Cortex of kidney (tissue), 1 donor: ENCODE measurements around the gene DDAH2.

Source experiments
- DNase-seq: peaks from one replicate; lab custom pipeline; 2025; lab: John Stamatoyannopoulos, UW

Gene DDAH2

DNA sequence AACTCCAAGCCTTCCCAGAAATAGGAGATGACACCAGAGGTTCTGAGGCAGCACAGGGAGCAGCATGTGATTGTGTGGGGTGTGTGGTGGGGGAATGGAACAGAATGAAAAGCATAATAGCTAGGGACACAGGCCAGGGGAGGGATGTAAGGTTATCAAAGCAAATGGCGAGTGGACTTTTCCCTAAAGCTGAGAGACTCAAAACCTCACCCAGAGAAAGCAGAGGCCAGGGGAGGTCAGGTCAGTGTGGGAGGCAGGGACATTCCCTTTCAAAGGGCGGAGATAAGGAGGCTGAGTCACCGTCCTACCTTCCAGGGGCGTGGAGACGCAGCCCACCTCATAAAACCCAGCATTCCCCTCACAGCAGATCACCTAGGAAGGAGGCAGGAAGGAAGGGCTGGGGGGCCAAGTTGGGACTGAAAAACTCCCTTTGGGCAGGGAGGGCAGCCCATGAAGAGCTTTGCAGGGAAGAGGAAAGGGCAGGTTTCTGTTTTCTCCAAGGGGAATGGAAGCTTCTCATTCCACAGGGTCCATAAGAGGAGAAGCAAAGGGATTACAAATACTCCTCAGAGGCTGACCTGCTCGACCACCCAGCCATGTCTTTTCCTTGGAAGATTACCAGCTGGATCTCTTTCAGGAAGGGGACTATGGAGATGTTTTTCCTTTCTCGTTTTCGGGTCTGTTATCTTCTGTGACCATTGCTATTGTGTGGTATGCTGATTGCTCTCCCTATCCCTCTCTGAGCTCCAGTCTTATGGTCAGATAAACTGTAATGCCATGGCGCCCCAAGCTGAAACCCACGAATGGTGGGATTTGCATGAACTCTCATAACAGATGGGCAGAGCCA, 38.6 kb downstream of the DDAH2 start:
- DNase-seq: no peak

DNA sequence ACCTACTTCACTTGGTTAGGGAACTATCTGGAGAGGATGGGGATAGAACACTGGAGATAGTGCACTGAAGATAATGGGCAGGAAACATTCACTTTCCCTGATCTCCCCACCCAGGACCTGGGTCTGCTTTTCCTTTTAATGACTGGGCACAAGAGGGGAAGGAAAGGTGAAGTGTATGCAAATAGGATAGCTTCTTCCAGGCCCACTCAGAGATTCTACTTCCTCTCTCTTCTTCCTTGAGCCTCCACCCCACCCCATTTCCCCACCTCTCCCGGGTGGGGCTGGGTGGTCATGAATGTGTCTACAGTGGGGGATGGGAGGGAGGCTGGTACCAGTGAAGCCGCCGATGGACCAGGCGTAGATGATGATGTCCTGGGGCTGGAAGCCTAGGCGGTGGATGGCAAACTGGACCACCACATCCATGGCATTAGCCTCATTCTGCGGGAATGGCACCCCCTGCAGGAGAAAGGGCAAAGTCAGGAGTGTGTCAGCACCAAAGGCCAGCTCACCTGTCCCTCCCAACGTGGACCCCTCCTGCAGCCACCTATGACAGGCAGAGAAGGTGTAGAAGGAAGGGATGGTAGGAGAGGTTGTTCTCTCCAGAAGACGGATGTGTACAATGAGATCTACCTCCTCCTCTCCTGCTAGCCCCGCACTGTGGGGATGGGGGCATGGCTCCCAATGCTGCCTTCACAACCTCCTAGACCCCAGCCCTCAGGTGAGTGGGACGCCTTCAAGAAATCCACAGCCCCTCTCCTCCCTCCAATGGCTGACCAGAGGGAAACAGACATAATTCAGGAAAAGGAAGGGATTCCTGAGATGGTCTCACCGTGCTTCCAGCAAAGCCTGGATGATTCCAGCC, 39.6 kb downstream of the DDAH2 start:
- DNase-seq: no peak

DNA sequence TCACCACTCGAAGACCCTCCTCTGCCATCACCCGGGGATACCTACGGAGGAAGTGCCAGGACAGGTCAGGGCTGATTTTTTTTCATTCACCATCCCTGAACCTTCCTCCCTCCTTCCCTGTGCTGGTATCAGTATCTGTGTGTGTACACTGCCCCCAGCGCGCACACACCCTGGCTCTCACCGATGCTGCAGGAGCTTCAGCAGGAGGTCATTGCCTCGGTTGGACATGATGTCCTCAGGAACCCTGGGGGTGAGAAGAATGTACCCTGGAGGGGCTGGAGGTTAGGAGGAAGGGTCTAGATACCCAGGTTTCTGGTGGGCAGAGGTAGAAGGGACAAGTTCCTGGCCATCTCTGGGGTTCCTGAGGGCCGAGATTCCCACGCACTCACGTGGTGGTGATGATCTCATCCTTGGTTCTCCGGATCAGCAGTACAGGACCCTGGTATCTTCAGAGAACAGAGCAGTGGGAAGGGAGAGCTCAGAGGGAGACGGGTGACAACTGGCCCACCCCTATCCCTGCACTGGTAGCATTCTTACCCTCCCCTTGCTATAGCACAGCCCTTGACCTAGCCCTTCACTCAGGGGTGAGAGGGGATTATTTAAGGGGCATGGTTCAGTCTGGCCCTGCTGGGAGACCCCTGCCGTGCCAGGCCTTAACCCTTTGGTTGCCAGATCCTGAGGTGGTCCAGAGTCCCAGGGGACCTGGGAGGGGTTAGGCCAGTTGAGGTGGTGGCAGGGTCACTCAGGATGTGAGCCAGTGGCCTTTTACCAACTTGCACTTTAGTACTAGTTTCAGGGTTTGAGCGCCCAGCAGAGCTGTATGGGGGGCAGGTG, 41.0 kb downstream of the DDAH2 start:
- no peak for DNase-seq

DNA sequence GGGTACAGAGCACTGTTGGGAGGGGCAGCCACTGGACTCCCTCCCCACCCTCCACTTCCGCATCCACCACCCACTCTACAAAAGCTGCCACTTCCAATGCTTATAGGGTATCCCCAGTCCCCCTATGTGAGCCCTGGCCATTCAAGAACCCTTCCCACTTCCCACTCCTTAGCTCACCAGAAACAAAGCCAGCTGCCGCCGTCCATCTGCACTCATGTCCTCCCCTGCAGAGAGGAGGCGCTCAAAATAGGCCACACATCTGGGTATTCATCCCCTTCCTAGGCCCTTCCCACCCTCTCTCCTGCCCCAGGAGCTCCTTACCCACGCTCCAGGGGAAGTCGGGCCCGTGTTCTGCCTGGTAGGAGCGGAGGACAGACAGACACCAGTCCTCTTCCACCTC, 41.8 kb downstream of the DDAH2 start:
- DNase-seq: no peak

DNA sequence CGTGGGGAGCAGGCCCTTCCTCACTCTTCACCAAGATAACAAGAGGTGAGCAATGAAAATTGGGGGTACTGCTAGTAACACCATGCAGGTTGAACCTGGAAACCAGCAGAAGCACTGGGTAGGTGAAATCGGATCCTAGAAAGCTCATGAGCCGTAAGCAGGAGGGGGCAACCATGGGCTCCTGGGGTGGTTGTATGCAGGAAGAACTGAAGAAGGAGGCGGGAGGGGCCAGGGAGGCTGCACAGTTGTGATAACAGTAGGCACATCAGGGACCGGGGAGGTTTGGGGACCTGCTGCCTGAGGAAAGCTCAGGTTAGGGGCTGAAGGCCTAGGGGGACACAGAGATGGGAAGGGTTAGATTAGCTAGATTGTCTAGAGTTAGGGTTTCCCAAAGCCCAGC, 42.6 kb downstream of the DDAH2 start:
- DNase-seq: no peak

DNA sequence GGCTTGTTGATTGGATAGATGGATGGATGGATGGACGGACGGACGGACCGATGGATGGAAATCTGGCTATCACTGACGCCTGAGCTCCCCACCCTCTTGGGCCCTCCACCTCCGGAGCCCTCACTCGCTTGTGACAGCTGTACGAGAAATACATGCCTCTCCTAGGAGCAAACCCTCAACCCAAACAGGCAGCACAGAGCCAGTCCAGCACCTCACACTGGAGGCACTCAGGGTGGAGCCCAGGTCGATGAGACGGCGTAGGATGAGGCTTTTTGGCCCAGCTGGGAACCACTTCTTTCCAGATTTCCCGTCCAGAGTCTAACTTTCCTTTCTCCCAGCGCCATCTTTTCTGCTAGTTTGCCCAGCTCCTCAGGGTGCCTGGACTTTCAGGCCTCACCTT, 45.5 kb downstream of the DDAH2 start:
- no peak for DNase-seq

DNA sequence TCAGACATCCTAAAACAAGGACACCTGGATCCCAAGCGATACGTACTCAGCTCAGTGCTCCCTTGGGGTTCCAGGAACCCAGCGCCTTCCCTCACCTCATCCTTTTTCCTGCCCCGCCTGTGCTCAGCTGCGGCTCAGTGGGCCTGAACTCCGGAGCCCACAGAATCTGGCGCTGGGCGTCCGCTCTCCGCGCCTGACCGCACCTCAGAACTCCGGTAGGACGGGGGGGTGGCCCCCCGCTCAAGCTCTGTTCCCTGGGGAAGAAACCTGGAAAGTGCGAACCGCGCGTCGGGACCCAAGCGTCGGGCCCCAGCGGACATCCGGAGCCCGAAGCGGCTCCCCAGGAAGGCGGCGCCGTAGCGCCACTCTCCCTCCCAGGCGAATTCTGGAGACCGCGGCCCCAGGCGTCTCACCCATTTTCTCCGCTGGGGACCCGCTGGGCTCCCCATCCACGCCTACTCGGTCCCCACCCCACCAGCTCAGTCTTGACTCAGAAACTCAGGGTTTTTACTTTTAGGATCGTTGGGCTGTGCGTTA, 47.9 kb downstream of the DDAH2 start:
- DNase-seq: no peak

DNA sequence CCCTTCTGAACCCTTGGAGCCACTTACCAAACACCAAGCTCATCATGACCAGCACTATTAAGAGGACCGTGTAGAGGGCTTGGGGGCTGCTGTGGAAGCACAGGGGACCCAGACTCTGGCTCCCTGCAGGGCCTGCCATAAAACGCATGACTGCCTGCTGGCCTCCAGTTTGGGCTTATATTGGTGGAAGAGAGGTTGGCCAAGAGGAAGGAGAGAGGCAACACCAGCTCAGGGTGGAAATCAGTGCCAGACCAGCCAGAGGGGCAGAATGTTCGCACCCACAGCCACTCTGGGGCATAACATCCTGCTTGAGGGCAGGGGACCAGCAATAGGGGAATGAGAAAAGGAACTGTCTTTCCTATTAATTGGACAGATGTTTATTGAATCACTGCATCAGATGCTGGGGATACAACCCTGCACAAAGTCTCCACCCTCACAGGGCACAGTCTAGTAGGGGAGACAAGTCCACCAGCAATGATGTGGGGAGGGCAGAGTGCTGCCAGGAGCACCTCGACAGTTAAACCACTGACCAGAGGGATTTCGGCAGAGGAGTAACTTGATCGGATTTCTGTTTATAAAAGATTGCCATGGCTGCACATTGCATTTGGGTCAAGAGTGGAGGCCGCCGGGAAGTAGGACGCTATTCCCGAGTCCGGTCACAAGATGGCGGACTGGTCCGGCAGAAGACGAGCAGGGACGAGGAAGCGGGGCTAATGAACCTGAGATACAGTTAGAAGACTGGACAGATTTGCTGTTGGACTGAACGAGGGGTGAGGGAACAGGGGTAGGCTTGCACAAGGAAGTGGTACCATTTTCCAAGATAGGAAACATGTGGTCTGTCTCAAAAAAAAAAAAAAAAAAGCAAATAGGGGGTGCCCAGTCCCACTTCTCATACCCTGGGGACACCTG, 48.6 kb downstream of the DDAH2 start, which contains the start of gene LY6G5C:
TSS of gene LY6G5C (minus strand) at position 842 of the 909 bp plus-strand sequence. CDS start at position 148, 694 bp downstream.
- no peak for DNase-seq

DNA sequence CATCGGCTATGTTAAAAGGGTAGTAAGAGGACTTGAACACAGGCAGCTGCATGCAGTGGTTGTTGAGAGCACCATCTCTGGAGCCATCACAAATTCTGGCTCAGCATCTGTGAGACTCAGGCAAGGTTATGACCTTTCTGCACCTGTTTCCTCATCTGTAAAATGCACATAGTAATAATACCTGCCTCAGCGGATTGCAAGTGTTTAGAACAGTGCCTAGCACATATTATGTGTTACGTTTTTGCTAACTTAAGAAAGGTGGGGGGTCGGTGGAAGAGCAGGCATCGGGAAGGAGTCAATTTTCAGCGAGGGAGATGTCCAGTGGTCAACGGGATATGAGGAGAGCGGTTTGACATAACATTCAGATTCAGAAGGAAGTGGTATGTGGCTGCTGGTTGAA, 51.1 kb downstream of the DDAH2 start:
- DNase-seq: no peak
